Activated CD8-positive, alpha-beta memory T cell treated with anti-CD3 and anti-CD28 coated beads, Interleukin-2, amount 50 U/mL, for 48 hours (primary cell): ENCODE measurements around the gene HSDL1.

Experiments
- DNase-seq: peaks from one replicate; pipeline ENCODE4 v3.0.0-alpha.2; 2020

The HSDL1 gene

GRCh38 chr16:84079664-84080063 is 65.3 kb downstream of the HSDL1 start:
- no peak for DNase-seq

- no peak for DNase-seq
These were observed 69.6 kb downstream of the HSDL1 start for GRCh38 chr16:84075376-84075775.

GRCh38 chr16:84074721-84075120 is 70.3 kb downstream of the HSDL1 start:
- DNase-seq, result no peak
